Adipocyte (in vitro differentiated cells): ENCODE results near the gene KCNN3.

Experiments
- DNase-seq: peaks from one replicate; pipeline ENCODE4 v3.0.0-alpha.2; 2015; ENCODE audit warnings: low read depth
- H3K27me3 ChIP-seq: replicated peaks from 2 replicates; pipeline ENCODE4 v1.7.0; 2013; ENCODE audit warnings: mild to moderate bottlenecking, low read length, moderate library complexity; ENCODE audit not compliant: control insufficient read depth, insufficient read depth
- H3K36me3 ChIP-seq: 2 replicates; pipeline ENCODE4 v1.7.0; 2013; ENCODE audit warnings: low read length, mild to moderate bottlenecking, moderate library complexity; ENCODE audit not compliant: control insufficient read depth, insufficient read depth, severe bottlenecking
- H3K4me1 ChIP-seq: 2 replicates; pipeline ENCODE4 v1.7.0; 2013; ENCODE audit warnings: mild to moderate bottlenecking, low read length, moderate library complexity; ENCODE audit not compliant: control insufficient read depth, insufficient read depth
- H3K4me3 ChIP-seq: 2 replicates; pipeline ENCODE4 v1.7.0; 2013; ENCODE audit warnings: mild to moderate bottlenecking, low read length, moderate library complexity
- H3K9ac ChIP-seq: 2 replicates; pipeline ENCODE4 v1.7.0; 2013; ENCODE audit warnings: mild to moderate bottlenecking, low read length, moderate library complexity
- H3K9me3 ChIP-seq: 2 replicates; pipeline ENCODE4 v1.7.0; 2013; ENCODE audit warnings: mild to moderate bottlenecking, low read length, moderate library complexity; ENCODE audit not compliant: control insufficient read depth

The KCNN3 gene

GRCh38 chr1:154837672-154838171 lies 32.4 kb downstream of the KCNN3 start:
- Histone ChIP-seq H3K27me3 (peaks cover 52% of the 10 kb centered on the region), H3K4me1 (no peaks in the 10 kb centered on the region), H3K4me3 (no peak overlapping the region), H3K9ac (no peak overlapping the region), H3K36me3 (no peaks in the 10 kb centered on the region), H3K9me3 (no peaks in the 10 kb centered on the region)
- DNase-seq, result no peak

GRCh38 chr1:154837034-154837671 lies 32.9 kb downstream of the KCNN3 start:
- H3K4me1 ChIP-seq, result no peaks in the 10 kb centered on the region
- H3K27me3 ChIP-seq, result peaks cover 51% of the 10 kb centered on the region
- H3K9me3 ChIP-seq, result no peaks in the 10 kb centered on the region
- H3K4me3 ChIP-seq, result no peak overlapping the region
- DNase-seq, result no peak
- H3K36me3 ChIP-seq, result no peaks in the 10 kb centered on the region
- H3K9ac ChIP-seq, result no peak overlapping the region

GRCh38 chr1:154835531-154836324 lies 34.4 kb downstream of the KCNN3 start:
- Histone ChIP-seq H3K9ac (no peak overlapping the region), H3K36me3 (no peaks in the 10 kb centered on the region), H3K9me3 (no peaks in the 10 kb centered on the region), H3K4me3 (no peak overlapping the region), H3K4me1 (no peaks in the 10 kb centered on the region), H3K27me3 (peaks cover 51% of the 10 kb centered on the region)
- DNase-seq, result no peak

GRCh38 chr1:154833841-154834240 lies 36.2 kb downstream of the KCNN3 start:
- H3K36me3 ChIP-seq, result no peaks in the 10 kb centered on the region
- H3K27me3 ChIP-seq, result peaks cover 54% of the 10 kb centered on the region
- H3K9ac ChIP-seq, result no peak overlapping the region
- no peaks in the 10 kb centered on the region for H3K9me3 ChIP-seq
- H3K4me3 ChIP-seq, result no peak overlapping the region
- DNase-seq, result no peak
- no peaks in the 10 kb centered on the region for H3K4me1 ChIP-seq

- DNase-seq, result no peak
- Histone ChIP-seq H3K9me3 (no peaks in the 10 kb centered on the region), H3K4me3 (no peak overlapping the region), H3K4me1 (no peaks in the 10 kb centered on the region), H3K27me3 (peaks cover 54% of the 10 kb centered on the region), H3K9ac (no peak overlapping the region), H3K36me3 (no peaks in the 10 kb centered on the region)
Measured at GRCh38 chr1:154833209-154833608, 36.9 kb downstream of the KCNN3 start.

- DNase-seq, result no peak
- no peaks in the 10 kb centered on the region for H3K36me3 ChIP-seq
- H3K9ac ChIP-seq, result no peak overlapping the region
- peaks cover 51% of the 10 kb centered on the region for H3K27me3 ChIP-seq
- no peaks in the 10 kb centered on the region for H3K4me1 ChIP-seq
- no peak overlapping the region for H3K4me3 ChIP-seq
- H3K9me3 ChIP-seq, result no peaks in the 10 kb centered on the region
Measured at GRCh38 chr1:154832384-154832783, 37.7 kb downstream of the KCNN3 start.

GRCh38 chr1:154831462-154831861 lies 38.6 kb downstream of the KCNN3 start:
- Histone ChIP-seq H3K4me1 (no peaks in the 10 kb centered on the region), H3K4me3 (no peak overlapping the region), H3K36me3 (no peaks in the 10 kb centered on the region), H3K9ac (no peak overlapping the region), H3K9me3 (no peaks in the 10 kb centered on the region), H3K27me3 (peaks cover 58% of the 10 kb centered on the region)
- no peak for DNase-seq

- Histone ChIP-seq H3K9ac (no peak overlapping the region), H3K36me3 (no peaks in the 10 kb centered on the region), H3K9me3 (no peaks in the 10 kb centered on the region), H3K4me1 (no peaks in the 10 kb centered on the region), H3K4me3 (no peak overlapping the region), H3K27me3 (peaks cover 43% of the 10 kb centered on the region)
- no peak for DNase-seq
Measured at GRCh38 chr1:154829062-154829461, 41.0 kb downstream of the KCNN3 start.

GRCh38 chr1:154824179-154825000 lies 45.7 kb downstream of the KCNN3 start:
- Histone ChIP-seq H3K9ac (no peak overlapping the region), H3K36me3 (no peaks in the 10 kb centered on the region), H3K4me1 (no peaks in the 10 kb centered on the region), H3K27me3 (peaks cover 54% of the 10 kb centered on the region), H3K9me3 (no peaks in the 10 kb centered on the region), H3K4me3 (no peak overlapping the region)
- no peak for DNase-seq

GRCh38 chr1:154822717-154823116 lies 47.4 kb downstream of the KCNN3 start:
- no peak for DNase-seq
- peaks cover 43% of the 10 kb centered on the region for H3K27me3 ChIP-seq
- H3K9ac ChIP-seq, result no peak overlapping the region
- no peaks in the 10 kb centered on the region for H3K36me3 ChIP-seq
- H3K9me3 ChIP-seq, result no peaks in the 10 kb centered on the region
- H3K4me3 ChIP-seq, result no peak overlapping the region
- no peaks in the 10 kb centered on the region for H3K4me1 ChIP-seq

GRCh38 chr1:154822233-154822632 lies 47.8 kb downstream of the KCNN3 start:
- no peaks in the 10 kb centered on the region for H3K9me3 ChIP-seq
- H3K9ac ChIP-seq, result no peak overlapping the region
- H3K4me1 ChIP-seq, result no peaks in the 10 kb centered on the region
- H3K36me3 ChIP-seq, result no peaks in the 10 kb centered on the region
- H3K27me3 ChIP-seq, result peaks cover 45% of the 10 kb centered on the region
- no peak overlapping the region for H3K4me3 ChIP-seq
- no peak for DNase-seq
